Transverse colon (tissue), 4 donors: Measurements from ENCODE around the gene CHIA. TPM values are rescaled to one million over a fixed set of nuclear protein-coding genes. Genes with fewer than 3 reads are reported as not detected.
"Not testable (repeated sequence)": the region's sequence is repeated elsewhere in the genome, so short reads cannot be mapped to it uniquely, and the experiment has no call there.

ENCODE experiments used
- DNase-seq: peaks from one replicate; pipeline ENCODE4 v3.0.0-alpha.2; 2019
- H3K27ac ChIP-seq, 4 donors: fragments of 200-600 bp; sonication (generic); 2 replicates each; pipeline ENCODE4 v1.5.1; 2016 to 2018; ENCODE audit warnings: inconsistent platforms in 4 of 4
- H3K27me3 ChIP-seq: fragments of 200-600 bp; sonication (generic); 2 replicates; pipeline ENCODE4 v1.5.1; 2017; ENCODE audit warnings: inconsistent platforms
- H3K36me3 ChIP-seq, 4 donors: fragments of 200-600 bp; sonication (generic); 2 replicates each; pipeline ENCODE4 v1.5.1; 2017 to 2019; ENCODE audit warnings: inconsistent platforms in 4 of 4
- H3K4me1 ChIP-seq, 4 donors: fragments of 200-600 bp; sonication (generic); 2 replicates each; pipeline ENCODE4 v1.5.1; 2017 to 2020; ENCODE audit warnings: inconsistent platforms in 4 of 4
- H3K4me3 ChIP-seq, 4 donors: fragments of 200-600 bp; sonication (generic); 1 replicate in 1 of 4; 2 replicates in 3 of 4; pipeline versions ENCODE4 v1.5.1 to v1.6.1; 2017 to 2019; ENCODE audit warnings: inconsistent platforms in 4 of 4
- H3K9me3 ChIP-seq, 2 donors: fragments of 200-600 bp; sonication (generic); 2 replicates each; pipeline ENCODE4 v1.5.1; 2017 to 2019; ENCODE audit warnings: inconsistent platforms in 2 of 2
- CTCF ChIP-seq, 5 experiments: fragments of 200-600 bp in 3 of 5; fragments of 450-650 bp in 2 of 5; sonication (generic) in 3 of 5; IDR thresholded peaks; 1 replicate in 2 of 5; 2 replicates in 3 of 5; pipeline ENCODE4 v1.5.1; 2016 to 2017; ENCODE audit warnings: antibody characterized with exemption in 5 of 5, inconsistent platforms in 3 of 5, mild to moderate bottlenecking in 2 of 5, moderate library complexity in 1 of 5
- EP300 ChIP-seq: sonication (generic); formaldehyde crosslinking; IDR thresholded peaks from one replicate; pipeline ENCODE4 v1.6.1; 2017; ENCODE audit warnings: antibody characterized with exemption, low read depth
- POLR2A ChIP-seq: fragments of 450-650 bp; IDR thresholded peaks from one replicate; pipeline ENCODE4 v1.6.1; 2016; ENCODE audit warnings: antibody characterized with exemption, mild to moderate bottlenecking, moderate library complexity
- POLR2AphosphoS5 ChIP-seq, 3 donors: sonication (generic); formaldehyde crosslinking; IDR thresholded peaks; one replicate each; pipeline ENCODE4 v1.6.1; 2016; ENCODE audit warnings: antibody characterized with exemption in 3 of 3
- WGBS, 2 donors: methylation state at CpG; one replicate each; pipeline ENCODE4 v1.1.5; 2018; ENCODE audit warnings: low coverage in 1 of 2; 5-methylcytosine and 5-hydroxymethylcytosine counted together
- in situ Hi-C, 4 donors: fragments of 200-750 bp; cut with MboI; loops; one replicate each; pipeline versions ENCODE4 v1.15.0 to v1.15.1; 2017; ENCODE audit warnings: low sequenced_read_pairs in 3 of 4, low pct_ligation_motif_present in 1 of 4, low pct_unique_long_range_greater_than_20kb in 1 of 4
- intact Hi-C: fragments of 100-400 bp; cut with DNase I; formaldehyde crosslinking; loops from one replicate; pipeline ENCODE4 v1.15.1; 2023; ENCODE audit warnings: low total_unique reads
- total RNA-seq, 4 donors: library from RNA; depleted of rRNA; stranded (reverse); fragments of >200 nt; gene quantifications; one replicate each; pipeline ENCODE4 v1.1.0, GENCODE V29; 2016

CHIA gene
- total RNA-seq, 4 donors from 2014 or later: not detected

- intact Hi-C loops: no loop called here
- TF ChIP-seq POLR2A: no peak
- TF ChIP-seq POLR2AphosphoS5 (IDR thresholded peaks at IDR 0.05): no peak
- no peak for TF ChIP-seq CTCF (IDR thresholded peaks at IDR 0.05)
- no peak for TF ChIP-seq EP300
- in situ Hi-C loops: no loop called here
- 74 to 85% methylated on average over 2 of the region's 2 CpGs for WGBS, 2 donors
- DNase-seq: no peak
- no peaks in the 10 kb centered on the region for H3K4me1 ChIP-seq
- H3K4me3 ChIP-seq: no peak overlapping the region
- H3K9me3 ChIP-seq: no peaks in the 10 kb centered on the region
- H3K27me3 ChIP-seq: no peaks in the 10 kb centered on the region
- H3K27ac ChIP-seq: no peak overlapping the region
- H3K36me3 ChIP-seq: no peaks in the 10 kb centered on the region
These were observed 68.3 kb downstream of the CHIA start for GRCh38 chr1:111358964-111359363.

GRCh38 chr1:111359376-111359775, 68.7 kb downstream of the CHIA start:
- TF ChIP-seq POLR2A (no peak), EP300 (no peak), POLR2AphosphoS5 (IDR thresholded peaks at IDR 0.05) (no peak), CTCF (IDR thresholded peaks at IDR 0.05) (no peak)
- Histone ChIP-seq H3K9me3 (no peaks in the 10 kb centered on the region), H3K36me3 (no peaks in the 10 kb centered on the region), H3K4me1 (no peaks in the 10 kb centered on the region), H3K27me3 (no peaks in the 10 kb centered on the region), H3K27ac (no peak overlapping the region), H3K4me3 (no peak overlapping the region)
- in situ Hi-C loops (no loop called here), intact Hi-C loops (no loop called here)
- no peak for DNase-seq
- WGBS, 2 donors: 80 to 96% methylated on average over 1 to 3 of the region's 3 CpGs

- H3K27ac ChIP-seq, H3K9me3 ChIP-seq, in situ Hi-C loops, H3K27me3 ChIP-seq, H3K36me3 ChIP-seq, H3K4me3 ChIP-seq, DNase-seq, H3K4me1 ChIP-seq, intact Hi-C loops: not testable (repeated sequence)
- WGBS, 2 donors: 25 to 80% methylated on average over 1 to 3 of the region's 4 CpGs
These were observed 69.6 kb downstream of the CHIA start for GRCh38 chr1:111360257-111360656.

GRCh38 chr1:111361761-111362160, 71.1 kb downstream of the CHIA start:
- no peak overlapping the region for H3K4me3 ChIP-seq
- H3K9me3 ChIP-seq: no peaks in the 10 kb centered on the region
- no peak overlapping the region for H3K27ac ChIP-seq
- no peak for DNase-seq
- intact Hi-C loops: no loop called here
- no peak for TF ChIP-seq EP300
- H3K36me3 ChIP-seq: no peaks in the 10 kb centered on the region
- 85 to 87% methylated on average over 4 to 9 of the region's 9 CpGs for WGBS, 2 donors
- in situ Hi-C loops: no loop called here
- H3K4me1 ChIP-seq: no peaks in the 10 kb centered on the region
- H3K27me3 ChIP-seq: peaks cover 5% of the 10 kb centered on the region

GRCh38 chr1:111364690-111365089, 74.0 kb downstream of the CHIA start:
- DNase-seq: no peak
- Histone ChIP-seq H3K4me3 (no peak overlapping the region), H3K27ac (no peak overlapping the region), H3K36me3 (no peaks in the 10 kb centered on the region), H3K27me3 (peaks cover 5% of the 10 kb centered on the region), H3K9me3 (no peaks in the 10 kb centered on the region), H3K4me1 (no peaks in the 10 kb centered on the region)
- 25 to 60% methylated on average over 1 to 4 of the region's 4 CpGs for WGBS, 2 donors
- TF ChIP-seq CTCF (IDR thresholded peaks at IDR 0.05) (no peak), POLR2A (no peak), EP300 (no peak), POLR2AphosphoS5 (IDR thresholded peaks at IDR 0.05) (no peak)
- in situ Hi-C loops (no loop called here), intact Hi-C loops (no loop called here)
